A673 (cell line): ENCODE data around the gene UFC1. TPM values are rescaled to one million over a fixed set of nuclear protein-coding genes. Genes with fewer than 3 reads are reported as not detected.

Experiments
- BruUV-seq: library from RNA; stranded (reverse); fragments of 400-500 nt; replicated peaks from 2 replicates; lab custom pipeline; 2021; lab: Mats Ljungman, UMichigan
- CTCF ChIA-PET: fragments of 300-600 bp; sonication (Branson Sonifier 250); formaldehyde crosslinking; loops from one replicate; lab custom pipeline; 2022; ENCODE audit warnings: antibody characterized with exemption; lab: Charles Lee
- POLR2A ChIA-PET: fragments of 300-600 bp; sonication (Branson Sonifier 250); formaldehyde crosslinking; loops from one replicate; lab custom pipeline; 2022; ENCODE audit warnings: antibody characterized with exemption; ENCODE audit not compliant: low non-redundant PET; lab: Charles Lee
- DNase-seq: peaks from one replicate; pipeline ENCODE4 v3.0.0-alpha.2; 2015; ENCODE audit warnings: low spot score
- H3K27ac ChIP-seq: fragments of 200-600 bp; sonication (generic); 2 replicates; pipeline ENCODE4 v1.5.1; 2016; ENCODE audit warnings: mixed run types, low read depth, mild to moderate bottlenecking, mixed read lengths, antibody characterized with exemption, low read length; ENCODE audit not compliant: poor library complexity, severe bottlenecking
- H3K27me3 ChIP-seq: fragments of 200-600 bp; sonication (generic); replicated peaks from 2 replicates; pipeline ENCODE4 v1.6.1; 2017; ENCODE audit warnings: mixed run types, low read depth, mild to moderate bottlenecking, mixed read lengths, antibody characterized with exemption, low read length; ENCODE audit not compliant: insufficient read depth, poor library complexity
- H3K36me3 ChIP-seq: fragments of 200-600 bp; sonication (generic); 2 replicates; pipeline ENCODE4 v1.6.1; 2016; ENCODE audit warnings: mixed run types, mild to moderate bottlenecking, mixed read lengths, antibody characterized with exemption, low read length; ENCODE audit not compliant: insufficient read depth, poor library complexity, severe bottlenecking
- H3K4me1 ChIP-seq: fragments of 200-600 bp; sonication (generic); 2 replicates; pipeline ENCODE4 v1.6.1; 2017; ENCODE audit warnings: mixed run types, mild to moderate bottlenecking, mixed read lengths, antibody characterized with exemption, low read length; ENCODE audit not compliant: insufficient read depth, poor library complexity, severe bottlenecking
- H3K4me3 ChIP-seq: fragments of 200-600 bp; sonication (generic); 2 replicates; pipeline ENCODE4 v1.5.1; 2016; ENCODE audit warnings: low read depth, mixed run types, mild to moderate bottlenecking, mixed read lengths, low read length; ENCODE audit not compliant: poor library complexity, severe bottlenecking
- H3K9me3 ChIP-seq: fragments of 200-600 bp; sonication (generic); 2 replicates; pipeline ENCODE4 v1.6.1; 2016; ENCODE audit warnings: mixed run types, low read depth, mild to moderate bottlenecking, mixed read lengths, antibody characterized with exemption, low read length; ENCODE audit not compliant: poor library complexity, severe bottlenecking
- EZH2 ChIP-seq: fragments of 200-600 bp; sonication (generic); IDR thresholded peaks from 2 replicates; pipeline ENCODE4 v1.6.1; 2017; ENCODE audit warnings: borderline replicate concordance, low read depth, mild to moderate bottlenecking, mixed read lengths, antibody characterized with exemption, low read length; ENCODE audit not compliant: poor library complexity, severe bottlenecking
- intact Hi-C: fragments of 100-400 bp; cut with micrococcal nuclease; formaldehyde crosslinking; loops from one replicate; pipeline ENCODE4 v1.10.0; 2022; ENCODE audit not compliant: unreplicated experiment
- total RNA-seq: library from RNA; stranded (reverse); gene quantifications from 2 replicates; pipeline ENCODE4 v1.2.3, GENCODE V29; 2021
- TF ChIP-seq, protein P1 (sequence below): fragments of 300-800, 200-600 bp; sonication (generic); conservative IDR thresholded peaks from 2 replicates; pipeline ENCODE4 v1.5.1; 2017; ENCODE audit warnings: low read depth, mild to moderate bottlenecking, antibody characterized with exemption, low read length, moderate library complexity, mixed read lengths

Gene UFC1
- total RNA-seq, 1 experiment from 2014 or later, result 82.7 TPM

GRCh38 chr1:161197560-161198193, 43.9 kb downstream of the UFC1 start:
- peaks cover 55% of the 10 kb centered on the region for H3K4me1 ChIP-seq
- H3K9me3 ChIP-seq, result no peaks in the 10 kb centered on the region
- no TSS peak for BruUV-seq
- intact Hi-C loops, result no loop called here
- ChIA-PET CTCF (interaction anchor here (0.6 to 0.7 kb wide), 2 partner anchors 28 to 164 kb away, joined by 5 to 7 read pairs; partner anchors contain the start of gene TOMM40L), POLR2A (no interaction called here)
- H3K27me3 ChIP-seq, result no peaks in the 10 kb centered on the region
- peak overlapping the region; percentile 87 for H3K27ac ChIP-seq
- H3K4me3 ChIP-seq, result peak overlapping the region; percentile 57
- TF ChIP-seq, protein P1, sequence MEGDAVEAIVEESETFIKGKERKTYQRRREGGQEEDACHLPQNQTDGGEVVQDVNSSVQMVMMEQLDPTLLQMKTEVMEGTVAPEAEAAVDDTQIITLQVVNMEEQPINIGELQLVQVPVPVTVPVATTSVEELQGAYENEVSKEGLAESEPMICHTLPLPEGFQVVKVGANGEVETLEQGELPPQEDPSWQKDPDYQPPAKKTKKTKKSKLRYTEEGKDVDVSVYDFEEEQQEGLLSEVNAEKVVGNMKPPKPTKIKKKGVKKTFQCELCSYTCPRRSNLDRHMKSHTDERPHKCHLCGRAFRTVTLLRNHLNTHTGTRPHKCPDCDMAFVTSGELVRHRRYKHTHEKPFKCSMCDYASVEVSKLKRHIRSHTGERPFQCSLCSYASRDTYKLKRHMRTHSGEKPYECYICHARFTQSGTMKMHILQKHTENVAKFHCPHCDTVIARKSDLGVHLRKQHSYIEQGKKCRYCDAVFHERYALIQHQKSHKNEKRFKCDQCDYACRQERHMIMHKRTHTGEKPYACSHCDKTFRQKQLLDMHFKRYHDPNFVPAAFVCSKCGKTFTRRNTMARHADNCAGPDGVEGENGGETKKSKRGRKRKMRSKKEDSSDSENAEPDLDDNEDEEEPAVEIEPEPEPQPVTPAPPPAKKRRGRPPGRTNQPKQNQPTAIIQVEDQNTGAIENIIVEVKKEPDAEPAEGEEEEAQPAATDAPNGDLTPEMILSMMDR, result no peak
- TF ChIP-seq EZH2, result no peak
- H3K36me3 ChIP-seq, result peaks cover 33% of the 10 kb centered on the region
- DNase-seq, result no peak

GRCh38 chr1:161198194-161198896, 44.6 kb downstream of the UFC1 start:
- no peak for TF ChIP-seq EZH2
- TF ChIP-seq, protein P1, result 0 out of 2 replicates have a peak, but pooled peaks have one; percentile 18
- Histone ChIP-seq H3K4me1 (peaks cover 51% of the 10 kb centered on the region), H3K4me3 (peak overlapping the region; percentile 57), H3K27me3 (no peaks in the 10 kb centered on the region), H3K27ac (peak overlapping the region; percentile 87), H3K9me3 (no peaks in the 10 kb centered on the region), H3K36me3 (peaks cover 28% of the 10 kb centered on the region)
- intact Hi-C loops, result no loop called here
- ChIA-PET POLR2A (no interaction called here), CTCF (interaction anchor here (0.7 to 2.8 kb wide), 3 partner anchors 27 to 33 kb away, joined by 4 to 8 read pairs (median 7); partner anchors contain the start of genes PPOX and TOMM40L)
- BruUV-seq, result TSS peak; percentile 86
- DNase-seq, result peak; percentile 43

DNA sequence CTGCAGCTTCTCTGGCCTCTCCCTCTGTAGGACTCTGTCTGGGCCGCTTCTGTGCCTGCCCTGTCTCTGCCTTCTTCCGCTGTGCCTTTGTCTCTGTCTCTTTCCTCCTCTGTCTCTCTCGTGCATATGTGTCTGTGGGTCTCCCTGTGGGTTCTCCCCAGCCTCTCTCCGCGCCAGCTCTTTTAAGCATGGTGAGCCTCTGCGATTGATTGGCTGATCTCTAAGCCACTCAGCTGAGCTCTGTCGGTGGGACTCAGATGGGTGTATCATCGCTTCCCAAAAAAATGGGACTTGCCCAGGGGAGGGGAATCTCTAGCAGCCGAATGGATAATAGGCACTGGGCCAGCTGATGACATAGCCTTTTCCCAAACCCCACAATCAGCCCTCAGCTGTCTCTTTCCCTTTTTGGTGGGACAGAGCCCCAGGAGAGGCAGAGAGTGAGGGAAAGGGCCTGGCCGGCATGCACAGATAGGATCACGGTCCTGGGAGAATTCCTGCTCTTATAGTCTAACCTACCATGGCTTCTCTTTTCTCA, 45.2 kb downstream of the UFC1 start, which contains the start of gene ADAMTS4:
Gene ADAMTS4 (minus strand): TSS at position 158 of the 535 bp plus-strand sequence. CDS start 427 bp downstream, outside the sequence.
- TF ChIP-seq EZH2, result no peak
- TF ChIP-seq, protein P1, result no peak

More for the DNA sequence above, 45.2 kb downstream of the UFC1 start, which contains the start of gene ADAMTS4:
- Histone ChIP-seq H3K9me3 (no peaks in the 10 kb centered on the region), H3K36me3 (peaks cover 28% of the 10 kb centered on the region), H3K4me3 (peak within 1 kb of the TSS; percentile 57), H3K27me3 (no peaks in the 10 kb centered on the region), H3K27ac (peak within 1 kb of the TSS; percentile 87), H3K4me1 (peaks cover 51% of the 10 kb centered on the region)
- intact Hi-C loops, result no loop called here
- ChIA-PET POLR2A (interaction anchor here (0.6 kb wide), 1 partner anchor 77 kb away, joined by 5 read pairs; no protein-coding TSS in a partner anchor), CTCF (interaction anchor here (0.9 to 2.8 kb wide), 2 partner anchors 27 to 33 kb away, joined by 4 to 8 read pairs; partner anchors contain the start of genes PPOX and TOMM40L)
- BruUV-seq, result no TSS peak
- peak; percentile 96 for DNase-seq
